MM.1S (cell line): Measurements from ENCODE around the gene DEFB108B.
"Not testable (repeated sequence)": the region's sequence is repeated elsewhere in the genome, so short reads cannot be mapped to it uniquely, and the experiment has no call there.

Source experiments
- DNase-seq: peaks from one replicate; pipeline ENCODE4 v3.0.0-alpha.2; 2015
- H2AFZ ChIP-seq: fragments of 300-600 bp; sonication (generic); 2 replicates; pipeline ENCODE4 v1.6.0; 2016; ENCODE audit warnings: antibody characterized with exemption, low read length
- H3F3A ChIP-seq: fragments of 300-600 bp; sonication (generic); 2 replicates; pipeline ENCODE4 v1.6.1; 2016; ENCODE audit warnings: mild to moderate bottlenecking, antibody characterized with exemption, low read length, moderate library complexity, mixed read lengths; ENCODE audit not compliant: insufficient read depth
- H3K27ac ChIP-seq: fragments of 300-600 bp; sonication (generic); 2 replicates; pipeline ENCODE4 v1.5.1; 2016; ENCODE audit warnings: mild to moderate bottlenecking, low read length
- H3K27me3 ChIP-seq: fragments of 300-600 bp; sonication (generic); replicated peaks from 2 replicates; pipeline ENCODE4 v1.6.0; 2016; ENCODE audit warnings: low read length; ENCODE audit not compliant: insufficient read depth
- H3K36me3 ChIP-seq: fragments of 300-600 bp; sonication (generic); replicated peaks from 2 replicates; pipeline ENCODE4 v1.6.1; 2016; ENCODE audit warnings: mild to moderate bottlenecking, low read length, mixed read lengths; ENCODE audit not compliant: insufficient read depth
- H3K4me1 ChIP-seq: fragments of 300-600 bp; sonication (generic); 2 replicates; pipeline ENCODE4 v1.6.1; 2016; ENCODE audit warnings: low read length, mixed read lengths
- H3K4me2 ChIP-seq: fragments of 300-600 bp; sonication (generic); 2 replicates; pipeline ENCODE4 v1.6.0; 2016; ENCODE audit warnings: low read depth, low read length
- H3K4me3 ChIP-seq: fragments of 300-600 bp; sonication (generic); 2 replicates; pipeline ENCODE4 v1.5.1; 2016; ENCODE audit warnings: low read length, mixed read lengths
- H3K79me2 ChIP-seq: fragments of 300-600 bp; sonication (generic); 2 replicates; pipeline ENCODE4 v1.6.1; 2016; ENCODE audit warnings: mixed run types, low read length, mixed read lengths
- H3K9ac ChIP-seq: fragments of 300-600 bp; sonication (generic); 2 replicates; pipeline ENCODE4 v1.6.1; 2016; ENCODE audit warnings: low read length, mixed read lengths
- H3K9me2 ChIP-seq: fragments of 300-600 bp; sonication (generic); replicated peaks from 2 replicates; pipeline ENCODE4 v1.6.1; 2016; ENCODE audit warnings: mild to moderate bottlenecking, low read length, mixed read lengths; ENCODE audit not compliant: insufficient read depth
- H3K9me3 ChIP-seq: fragments of 300-600 bp; sonication (generic); replicated peaks from 2 replicates; pipeline ENCODE4 v1.6.1; 2016; ENCODE audit warnings: mild to moderate bottlenecking, low read length, mixed read lengths; ENCODE audit not compliant: insufficient read depth
- H4K20me1 ChIP-seq: fragments of 300-600 bp; sonication (generic); 2 replicates; pipeline ENCODE4 v1.6.1; 2016; ENCODE audit warnings: mild to moderate bottlenecking, low read length, moderate library complexity, mixed read lengths; ENCODE audit not compliant: insufficient read depth
- EZH2 ChIP-seq: fragments of 300-600 bp; sonication (generic); optimal IDR thresholded peaks from 2 replicates; pipeline ENCODE3; 2017; ENCODE audit warnings: low read depth, mild to moderate bottlenecking, antibody characterized with exemption, low read length, mixed read lengths
- EZH2phosphoT487 ChIP-seq: fragments of 300-600 bp; sonication (generic); IDR thresholded peaks from 2 replicates; pipeline ENCODE4 v1.6.1; 2018; ENCODE audit warnings: antibody characterized with exemption, low read length
- TF ChIP-seq, protein P1 (sequence below): fragments of 300-600 bp; sonication (generic); IDR thresholded peaks from 2 replicates; pipeline ENCODE4 v1.5.1; 2016; ENCODE audit warnings: antibody characterized with exemption, low read length, mixed read lengths

The DEFB108B gene, protein sequence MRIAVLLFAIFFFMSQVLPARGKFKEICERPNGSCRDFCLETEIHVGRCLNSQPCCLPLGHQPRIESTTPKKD

DNA sequence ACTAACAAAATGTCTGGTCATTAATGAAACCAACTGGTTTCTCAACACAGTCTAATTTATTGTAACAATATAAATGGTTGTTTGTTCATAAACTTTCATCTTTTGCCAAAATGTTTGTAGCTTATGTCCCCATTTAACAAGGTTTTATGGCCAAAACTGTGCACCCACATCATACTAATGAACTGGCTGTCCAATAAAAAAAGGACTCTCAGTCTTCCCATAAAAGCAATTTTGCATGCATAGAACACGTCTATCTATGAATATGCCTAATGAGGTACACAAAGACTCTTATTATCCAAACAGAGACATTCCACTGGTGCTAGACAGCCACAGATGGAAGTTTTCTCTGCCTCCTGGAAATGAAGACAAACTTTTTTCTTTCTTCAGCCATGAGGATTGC, at the start of gene DEFB108B:
TSS of gene DEFB108B (plus strand) at position 390 of the 400 bp plus-strand sequence. CDS start at position 390, 0 bp downstream.
- not testable (repeated sequence) for H3K4me1 ChIP-seq, H3K36me3 ChIP-seq, H2AFZ ChIP-seq, H3K9ac ChIP-seq, H3K27me3 ChIP-seq, H4K20me1 ChIP-seq, H3K9me2 ChIP-seq, H3K4me3 ChIP-seq, DNase-seq, H3K4me2 ChIP-seq, H3K27ac ChIP-seq, H3K9me3 ChIP-seq, H3K79me2 ChIP-seq, H3F3A ChIP-seq

DNA sequence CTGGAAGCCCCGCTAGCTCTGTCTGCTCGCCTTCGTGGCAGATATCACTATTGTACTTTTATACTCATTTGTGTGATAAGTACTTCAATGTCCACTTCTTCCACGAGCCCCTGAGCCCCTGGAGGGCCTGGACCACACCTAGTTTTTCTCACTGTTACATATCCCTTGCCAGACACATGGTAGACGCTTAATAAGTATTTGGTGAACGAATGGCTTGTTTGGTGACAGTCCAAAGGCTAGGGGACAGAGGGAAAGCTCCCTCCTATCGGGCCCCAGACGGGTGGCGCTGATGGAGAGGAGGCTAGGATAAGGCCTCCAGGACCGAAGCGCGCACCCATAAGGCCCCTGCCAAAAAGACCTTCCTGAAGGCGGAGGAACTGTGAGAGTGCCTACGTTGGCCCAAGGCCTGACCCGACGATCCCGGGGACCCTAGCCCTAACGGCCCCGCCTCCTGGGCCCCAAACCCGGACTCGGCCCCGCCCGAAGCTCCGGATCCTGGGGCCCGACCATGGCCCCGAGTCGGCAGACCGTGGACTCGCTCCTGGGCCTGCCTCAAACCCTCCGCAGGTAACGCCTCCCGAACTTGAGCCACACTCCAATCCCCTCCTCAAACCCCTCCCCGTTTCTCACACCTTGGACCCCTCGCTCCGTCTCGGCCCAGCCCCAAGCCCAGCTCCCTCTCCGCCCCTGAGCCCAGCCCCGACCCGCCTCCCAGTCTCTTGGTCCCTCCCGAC, 46.7 kb upstream of the DEFB108B start:
- not testable (repeated sequence) for H3K27ac ChIP-seq, H3K9me2 ChIP-seq, H3K79me2 ChIP-seq, H3K27me3 ChIP-seq, H4K20me1 ChIP-seq, H3K36me3 ChIP-seq, H3K9me3 ChIP-seq
- Histone ChIP-seq H3K4me1 (peaks cover 15% of the 10 kb centered on the region), H3K9ac (peak overlapping the region; percentile 64; the same call in 1 of the 2 replicates), H3K4me2 (peak overlapping the region; percentile 69), H3F3A (peaks cover 14% of the 10 kb centered on the region), H2AFZ (peak overlapping the region; percentile 78), H3K4me3 (peak overlapping the region; percentile 69)
- DNase-seq: peak; percentile 75

DNA sequence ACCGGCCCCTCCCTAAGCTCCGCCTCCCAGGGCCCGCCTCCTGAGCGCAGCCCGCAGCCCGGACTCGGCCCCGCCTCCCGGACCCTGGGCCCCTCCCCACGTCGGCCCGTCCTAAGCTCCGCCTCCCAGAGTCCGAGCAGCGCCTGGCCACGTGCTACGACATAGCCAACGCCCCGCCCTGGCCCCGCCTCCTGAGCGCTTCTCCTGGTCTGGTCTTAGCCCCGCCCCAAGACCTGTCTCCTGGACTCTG, 46.2 kb upstream of the DEFB108B start:
- H3K79me2 ChIP-seq, H4K20me1 ChIP-seq, H3K9me2 ChIP-seq, H3K9me3 ChIP-seq, H3K27me3 ChIP-seq, H3K36me3 ChIP-seq: not testable (repeated sequence)
- DNase-seq: peak; percentile 98
- Histone ChIP-seq H2AFZ (0 out of 2 replicates have a peak overlapping the region, but pooled peaks have one; percentile 63), H3K4me3 (peak overlapping the region; percentile 80), H3K27ac (peak overlapping the region; percentile 84; the same call in 1 of the 2 replicates), H3K4me2 (peak overlapping the region; percentile 49; the same call in 1 of the 2 replicates), H3F3A (peaks cover 14% of the 10 kb centered on the region), H3K9ac (peak overlapping the region; percentile 89), H3K4me1 (peaks cover 15% of the 10 kb centered on the region)

DNA sequence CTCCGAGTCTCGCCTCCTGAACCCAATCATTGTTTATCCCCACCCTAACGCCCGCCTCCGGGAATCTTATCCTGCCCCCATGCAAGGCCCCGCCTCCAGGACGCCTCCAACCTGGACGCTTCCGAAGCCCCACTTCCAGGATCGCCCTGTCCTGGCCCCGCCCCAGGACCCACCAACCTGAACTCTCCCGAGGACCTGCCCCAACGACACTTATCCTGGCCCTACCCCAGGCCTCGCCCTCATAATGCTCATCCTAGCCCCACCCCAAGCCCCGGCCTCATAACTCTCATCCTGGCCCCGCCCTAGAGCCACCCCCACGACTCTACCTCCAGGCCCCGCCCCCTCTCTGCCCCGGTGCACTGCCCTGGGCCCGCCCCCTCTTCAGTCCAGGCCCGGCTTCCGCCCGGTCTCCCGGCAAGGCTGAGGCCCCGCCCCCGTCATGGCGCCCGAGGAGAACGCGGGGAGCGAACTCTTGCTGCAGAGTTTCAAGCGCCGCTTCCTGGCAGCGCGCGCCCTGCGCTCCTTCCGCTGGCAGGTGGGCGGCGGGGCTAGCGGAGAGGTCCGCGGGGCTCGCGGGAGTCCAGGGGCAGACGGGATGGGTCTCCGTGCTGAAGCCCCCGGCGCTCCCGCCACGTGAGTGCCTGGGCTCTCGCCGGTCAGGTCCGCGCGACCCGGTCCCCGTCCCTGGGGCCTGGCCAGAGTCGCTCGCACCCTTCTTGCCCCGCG, 45.7 kb upstream of the DEFB108B start:
- peak overlapping the region; percentile 69; the same call in 1 of the 2 replicates for H3K4me2 ChIP-seq
- TF ChIP-seq EZH2phosphoT487 (no peak), EZH2 (no peak)
- TF ChIP-seq, protein P1, sequence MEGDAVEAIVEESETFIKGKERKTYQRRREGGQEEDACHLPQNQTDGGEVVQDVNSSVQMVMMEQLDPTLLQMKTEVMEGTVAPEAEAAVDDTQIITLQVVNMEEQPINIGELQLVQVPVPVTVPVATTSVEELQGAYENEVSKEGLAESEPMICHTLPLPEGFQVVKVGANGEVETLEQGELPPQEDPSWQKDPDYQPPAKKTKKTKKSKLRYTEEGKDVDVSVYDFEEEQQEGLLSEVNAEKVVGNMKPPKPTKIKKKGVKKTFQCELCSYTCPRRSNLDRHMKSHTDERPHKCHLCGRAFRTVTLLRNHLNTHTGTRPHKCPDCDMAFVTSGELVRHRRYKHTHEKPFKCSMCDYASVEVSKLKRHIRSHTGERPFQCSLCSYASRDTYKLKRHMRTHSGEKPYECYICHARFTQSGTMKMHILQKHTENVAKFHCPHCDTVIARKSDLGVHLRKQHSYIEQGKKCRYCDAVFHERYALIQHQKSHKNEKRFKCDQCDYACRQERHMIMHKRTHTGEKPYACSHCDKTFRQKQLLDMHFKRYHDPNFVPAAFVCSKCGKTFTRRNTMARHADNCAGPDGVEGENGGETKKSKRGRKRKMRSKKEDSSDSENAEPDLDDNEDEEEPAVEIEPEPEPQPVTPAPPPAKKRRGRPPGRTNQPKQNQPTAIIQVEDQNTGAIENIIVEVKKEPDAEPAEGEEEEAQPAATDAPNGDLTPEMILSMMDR: no peak
- peak overlapping the region; percentile 80 for H3K4me3 ChIP-seq
- peaks cover 7% of the 10 kb centered on the region for H3K79me2 ChIP-seq
- DNase-seq: peak; percentile 94
- peaks cover 15% of the 10 kb centered on the region for H3K4me1 ChIP-seq
- H2AFZ ChIP-seq: peak overlapping the region; percentile 69
- H3K27me3 ChIP-seq: no peaks in the 10 kb centered on the region
- peaks cover 14% of the 10 kb centered on the region for H3F3A ChIP-seq
- no peaks in the 10 kb centered on the region for H3K9me2 ChIP-seq
- no peaks in the 10 kb centered on the region for H3K9me3 ChIP-seq
- H3K27ac ChIP-seq: peak overlapping the region; percentile 84
- peak overlapping the region; percentile 89 for H3K9ac ChIP-seq
- H4K20me1 ChIP-seq: no peaks in the 10 kb centered on the region
- no peaks in the 10 kb centered on the region for H3K36me3 ChIP-seq

DNA sequence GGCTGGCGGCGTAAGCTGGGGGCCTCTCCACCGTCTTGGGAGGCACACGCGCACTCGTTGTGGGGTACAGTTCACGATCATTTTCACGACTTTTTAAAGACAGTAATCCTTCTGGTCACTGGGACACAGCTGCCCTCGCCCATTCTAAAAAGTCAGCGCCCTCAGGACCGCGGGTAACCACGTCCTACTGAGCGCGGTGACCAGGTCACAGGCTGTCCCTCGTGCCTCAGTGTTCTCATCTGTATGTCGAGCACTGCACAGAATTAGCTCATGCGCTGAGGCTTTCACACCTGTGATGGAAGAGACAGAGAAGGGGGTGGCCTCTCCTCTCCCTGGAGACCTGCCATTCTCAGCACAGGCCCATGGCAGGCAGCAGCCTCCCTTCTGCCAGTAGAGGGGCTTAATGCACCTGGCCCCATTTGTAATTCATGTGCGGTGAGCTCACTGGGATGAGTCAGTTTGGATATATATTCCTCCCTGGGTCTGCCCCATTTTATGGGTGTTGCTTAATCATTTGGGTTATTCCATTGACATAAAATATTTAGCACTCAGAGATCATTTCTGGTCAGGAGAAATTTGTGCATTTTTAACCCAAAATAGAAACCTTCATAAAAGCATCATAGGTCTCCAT, 45.1 kb upstream of the DEFB108B start:
- not testable (repeated sequence) for H3K36me3 ChIP-seq, H3K79me2 ChIP-seq, H3K27me3 ChIP-seq, H4K20me1 ChIP-seq, H3K9me2 ChIP-seq, H3K9me3 ChIP-seq
- Histone ChIP-seq H3K9ac (peak overlapping the region; percentile 89), H3K4me3 (peak overlapping the region; percentile 80), H2AFZ (peak overlapping the region; percentile 69), H3K4me2 (peak overlapping the region; percentile 69), H3F3A (peaks cover 14% of the 10 kb centered on the region), H3K27ac (peak overlapping the region; percentile 84), H3K4me1 (peaks cover 15% of the 10 kb centered on the region)
- DNase-seq: peak; percentile 35

DNA sequence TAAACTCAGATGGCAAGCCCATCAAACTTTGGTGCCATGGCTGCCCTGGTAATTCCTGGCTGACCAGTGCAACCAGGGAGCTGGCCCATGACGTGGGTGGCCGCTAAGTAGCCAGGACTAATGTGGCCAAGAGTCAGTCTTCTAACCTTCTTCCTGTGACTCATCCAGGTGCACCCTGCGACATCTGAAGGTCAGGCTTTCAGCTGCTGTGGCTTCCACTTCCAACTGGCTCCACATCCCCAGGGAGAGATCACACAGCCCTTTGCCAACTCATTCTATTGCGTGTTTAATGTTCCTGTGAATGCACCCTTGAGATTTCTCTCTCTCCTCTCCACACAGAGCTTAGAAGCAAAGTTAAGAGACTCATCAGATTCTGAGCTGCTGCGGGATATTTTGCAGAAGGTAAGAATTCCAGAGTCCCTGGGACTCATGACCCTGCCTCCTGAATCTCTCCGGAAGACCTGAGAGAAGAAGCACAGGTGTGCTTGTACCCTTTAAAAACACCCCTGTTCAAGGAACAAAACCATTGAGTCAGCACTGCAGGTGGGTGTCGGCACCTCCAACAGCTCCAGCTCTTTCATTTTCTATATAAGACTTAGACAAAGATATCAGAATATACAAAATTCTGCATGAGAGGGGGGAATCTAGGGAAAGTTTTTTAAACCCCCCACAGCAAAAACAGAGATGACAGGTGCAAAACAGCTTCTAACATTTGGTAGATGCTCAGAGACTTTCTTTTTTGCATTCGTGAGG, 43.4 kb upstream of the DEFB108B start:
- Histone ChIP-seq H3K4me1 (peaks cover 15% of the 10 kb centered on the region), H3K4me2 (peak overlapping the region; percentile 41; the same call in 1 of the 2 replicates), H3K27ac (peak overlapping the region; percentile 84; the same call in 1 of the 2 replicates), H3F3A (peaks cover 14% of the 10 kb centered on the region)
- H3K79me2 ChIP-seq, H3K9me2 ChIP-seq, H2AFZ ChIP-seq, H4K20me1 ChIP-seq, H3K36me3 ChIP-seq, H3K4me3 ChIP-seq, H3K27me3 ChIP-seq, H3K9me3 ChIP-seq, H3K9ac ChIP-seq: not testable (repeated sequence)
- peak; percentile 66 for DNase-seq
